ENCODE measurements around the gene NSFL1C. TPM values are rescaled to one million over a fixed set of nuclear protein-coding genes. Genes with fewer than 3 reads are reported as not detected.

Gene NSFL1C
- total RNA-seq, 1 experiment from 2014 or later = 119 TPM

- Mint-ChIP-seq H3K9me3 (ENCODE audit: unreplicated experiment) (no peaks in the 10 kb centered on the region), H3K27ac (ENCODE audit: unreplicated experiment) (no peak overlapping the region), H3K4me3 (ENCODE audit: unreplicated experiment) (no peak overlapping the region), H3K27me3 (ENCODE audit: insufficient read depth, unreplicated experiment) (no peaks in the 10 kb centered on the region), H3K4me1 (ENCODE audit: low read depth, unreplicated experiment) (peaks cover 30% of the 10 kb centered on the region), H3K36me3 (ENCODE audit: insufficient read depth, unreplicated experiment) (peaks cover 6% of the 10 kb centered on the region)
- CTCF ChIA-PET = no interaction called here
- H3K36me3 ChIP-seq (ENCODE audit: control insufficient read depth, insufficient read depth, low read length) = no peaks in the 10 kb centered on the region; the same call in 1 of the 2 replicates
- H3K9me3 ChIP-seq = no peaks in the 10 kb centered on the region
- no peak for DNase-seq
- no TSS peak for BruUV-seq (replicated peaks)
- POLR2A ChIA-PET = no interaction called here
- no peak for TF ChIP-seq CTCF (IDR thresholded peaks at IDR 0.05; ENCODE audit: insufficient read depth in 1 of 2, low read depth in 1 of 2, low read length in 1 of 2, severe bottlenecking in 1 of 2, unreplicated experiment in 1 of 2)
- intact Hi-C loops (cut with micrococcal nuclease; ENCODE audit: unreplicated experiment) = no loop called here
- H3K27me3 ChIP-seq (replicated peaks; ENCODE audit: control insufficient read depth, insufficient read depth, low read length) = no peaks in the 10 kb centered on the region
- no peak overlapping the region for H3K4me3 ChIP-seq (ENCODE audit: low read depth, low read length)
- H3K4me1 ChIP-seq = peaks cover 43% of the 10 kb centered on the region
Observed at GRCh38 chr20:1396264-1396663, 70.4 kb downstream of the NSFL1C start.

GRCh38 chr20:1394686-1395085, 72.0 kb downstream of the NSFL1C start:
- H3K4me1 ChIP-seq = peaks cover 32% of the 10 kb centered on the region
- Mint-ChIP-seq H3K27me3 (ENCODE audit: insufficient read depth, unreplicated experiment) (no peaks in the 10 kb centered on the region), H3K36me3 (ENCODE audit: insufficient read depth, unreplicated experiment) (peaks cover 5% of the 10 kb centered on the region), H3K4me3 (ENCODE audit: unreplicated experiment) (no peak overlapping the region), H3K4me1 (ENCODE audit: low read depth, unreplicated experiment) (peaks cover 18% of the 10 kb centered on the region), H3K9me3 (ENCODE audit: unreplicated experiment) (no peaks in the 10 kb centered on the region), H3K27ac (ENCODE audit: unreplicated experiment) (no peak overlapping the region)
- ChIA-PET CTCF (no interaction called here), POLR2A (no interaction called here)
- no TSS peak for BruUV-seq (replicated peaks)
- intact Hi-C loops (cut with micrococcal nuclease; ENCODE audit: unreplicated experiment) = loop anchor here (5.0 kb wide), 1 partner anchor 67 kb away; the partner anchor contains the start of gene SDCBP2
- TF ChIP-seq CTCF (IDR thresholded peaks at IDR 0.05; ENCODE audit: insufficient read depth in 1 of 2, low read depth in 1 of 2, low read length in 1 of 2, severe bottlenecking in 1 of 2, unreplicated experiment in 1 of 2) = no peak
- no peak for DNase-seq
- H3K9me3 ChIP-seq = no peaks in the 10 kb centered on the region
- H3K36me3 ChIP-seq (ENCODE audit: control insufficient read depth, insufficient read depth, low read length) = peaks cover 2% of the 10 kb centered on the region
- no peaks in the 10 kb centered on the region for H3K27me3 ChIP-seq (replicated peaks; ENCODE audit: control insufficient read depth, insufficient read depth, low read length)
- H3K4me3 ChIP-seq (ENCODE audit: low read depth, low read length) = no peak overlapping the region

- Mint-ChIP-seq H3K36me3 (ENCODE audit: insufficient read depth, unreplicated experiment) (peaks cover 13% of the 10 kb centered on the region), H3K9me3 (ENCODE audit: unreplicated experiment) (no peaks in the 10 kb centered on the region), H3K4me1 (ENCODE audit: low read depth, unreplicated experiment) (peaks cover 16% of the 10 kb centered on the region), H3K27me3 (ENCODE audit: insufficient read depth, unreplicated experiment) (no peaks in the 10 kb centered on the region), H3K4me3 (ENCODE audit: unreplicated experiment) (peak overlapping the region; percentile 92), H3K27ac (ENCODE audit: unreplicated experiment) (peak overlapping the region; percentile 64)
- CTCF ChIA-PET = interaction anchor here (0.6 to 1.0 kb wide), 6 partner anchors 45 to 482 kb away, joined by 3 to 8 read pairs (median 5); no protein-coding TSS in a partner anchor
- POLR2A ChIA-PET = interaction anchor here (0.6 to 1.0 kb wide), 6 partner anchors 8 to 220 kb away, joined by 4 to 11 read pairs (median 6); no protein-coding TSS in a partner anchor
- Histone ChIP-seq H3K27me3 (replicated peaks; ENCODE audit: control insufficient read depth, insufficient read depth, low read length) (no peaks in the 10 kb centered on the region), H3K4me1 (peaks cover 20% of the 10 kb centered on the region), H3K9me3 (no peaks in the 10 kb centered on the region), H3K36me3 (ENCODE audit: control insufficient read depth, insufficient read depth, low read length) (peaks cover 2% of the 10 kb centered on the region), H3K4me3 (ENCODE audit: low read depth, low read length) (peak overlapping the region; percentile 72)
- no peak for TF ChIP-seq CTCF (IDR thresholded peaks at IDR 0.05; ENCODE audit: insufficient read depth in 1 of 2, low read depth in 1 of 2, low read length in 1 of 2, severe bottlenecking in 1 of 2, unreplicated experiment in 1 of 2)
- intact Hi-C loops (cut with micrococcal nuclease; ENCODE audit: unreplicated experiment) = loop anchor here (5.0 kb wide), 1 partner anchor 66 kb away; the partner anchor contains the start of gene SDCBP2
- DNase-seq = no peak
- BruUV-seq (replicated peaks) = no TSS peak
Observed at GRCh38 chr20:1393507-1393882, 73.2 kb downstream of the NSFL1C start.
